ENCODE data around the gene APBB2.
A peak's percentile ranks its signal among the peaks of the same experiment; 100 is the strongest.

APBB2 gene

GRCh38 chr4:41256131-41256739 is 41.9 kb upstream of the APBB2 start:
- Histone ChIP-seq H3K4me3 (peak overlapping the region; percentile 92), H3K36me3 (ENCODE audit: insufficient read depth, low read length) (peaks cover 37% of the 10 kb centered on the region), H3K27ac (peak overlapping the region; percentile 89), H3K9ac (ENCODE audit: insufficient read length) (peak overlapping the region; percentile 88), H3K9me3 (ENCODE audit: low read depth, low read length) (no peaks in the 10 kb centered on the region)
- TF ChIP-seq FOXP2 (optimal IDR thresholded peaks at IDR 0.05; ENCODE audit: control extremely low read depth, extremely low read length, insufficient read depth) (no peak), POLR2AphosphoS5 (IDR thresholded peaks at IDR 0.05; ENCODE audit: borderline replicate concordance, low read depth, low read length) (no peak), EZH2 (IDR thresholded peaks at IDR 0.05) (no peak)
- DNase-seq (ENCODE audit: low read depth, low spot score) = peak; percentile 42

DNA sequence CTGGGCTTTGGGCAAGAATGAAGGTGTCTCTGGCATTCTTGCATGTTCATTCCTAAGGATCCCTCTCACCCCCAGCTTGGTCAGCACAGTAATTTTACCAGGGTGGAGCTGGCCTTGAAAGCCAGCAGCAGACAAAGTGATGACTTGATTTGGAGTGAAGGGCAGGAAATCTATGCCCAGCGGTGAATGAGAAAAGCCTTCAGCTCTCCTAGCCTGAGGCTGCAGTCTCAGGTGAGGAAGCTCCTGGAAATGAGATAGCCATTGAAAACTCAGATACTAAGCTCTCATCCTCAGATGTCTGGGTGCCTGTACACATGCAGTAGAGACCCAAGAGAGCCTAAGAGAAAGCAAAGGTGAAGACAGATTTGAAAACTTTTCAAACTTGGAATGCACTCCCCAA is 31.6 kb upstream of the APBB2 start:
- no peak for DNase-seq (ENCODE audit: low read depth, low spot score)
- Histone ChIP-seq H3K27ac (no peak overlapping the region), H3K9ac (ENCODE audit: insufficient read length) (no peak overlapping the region), H3K36me3 (ENCODE audit: insufficient read depth, low read length) (no peaks in the 10 kb centered on the region), H3K9me3 (ENCODE audit: low read depth, low read length) (no peaks in the 10 kb centered on the region), H3K4me3 (no peak overlapping the region)
- TF ChIP-seq FOXP2 (optimal IDR thresholded peaks at IDR 0.05; ENCODE audit: control extremely low read depth, extremely low read length, insufficient read depth) = no peak
- no peak for TF ChIP-seq POLR2AphosphoS5 (IDR thresholded peaks at IDR 0.05; ENCODE audit: borderline replicate concordance, low read depth, low read length)
- no peak for TF ChIP-seq EZH2 (IDR thresholded peaks at IDR 0.05)

DNA sequence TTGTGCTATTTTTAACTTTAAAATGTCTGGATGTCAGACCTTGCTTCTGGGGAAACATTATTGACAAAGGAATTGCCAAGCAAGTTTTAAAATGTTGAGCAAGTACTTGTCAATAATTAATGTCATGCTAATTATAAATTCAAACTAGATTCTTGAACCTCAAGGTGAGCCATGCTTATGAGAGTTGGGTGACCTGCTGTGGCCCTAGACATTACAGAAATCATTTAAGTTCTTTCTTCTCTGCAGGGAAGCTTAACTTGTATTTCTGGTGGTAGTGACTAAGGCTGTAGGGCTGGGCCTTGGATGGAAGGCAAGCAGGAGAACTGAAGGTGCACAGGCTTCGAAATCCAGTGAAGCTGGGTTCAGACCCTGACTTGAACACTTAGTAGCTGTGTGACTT is 27.6 kb upstream of the APBB2 start:
- no peaks in the 10 kb centered on the region for H3K36me3 ChIP-seq (ENCODE audit: insufficient read depth, low read length)
- no peak overlapping the region for H3K9ac ChIP-seq (ENCODE audit: insufficient read length)
- no peak overlapping the region for H3K4me3 ChIP-seq
- no peak for DNase-seq (ENCODE audit: low read depth, low spot score)
- TF ChIP-seq EZH2 (IDR thresholded peaks at IDR 0.05) = no peak
- TF ChIP-seq POLR2AphosphoS5 (IDR thresholded peaks at IDR 0.05; ENCODE audit: borderline replicate concordance, low read depth, low read length) = no peak
- TF ChIP-seq FOXP2 (optimal IDR thresholded peaks at IDR 0.05; ENCODE audit: control extremely low read depth, extremely low read length, insufficient read depth) = no peak
- H3K27ac ChIP-seq = no peak overlapping the region
- no peaks in the 10 kb centered on the region for H3K9me3 ChIP-seq (ENCODE audit: low read depth, low read length)

- Histone ChIP-seq H3K9ac (ENCODE audit: insufficient read length) (no peak overlapping the region), H3K27ac (no peak overlapping the region), H3K9me3 (ENCODE audit: low read depth, low read length) (no peaks in the 10 kb centered on the region), H3K4me3 (no peak overlapping the region), H3K36me3 (ENCODE audit: insufficient read depth, low read length) (no peaks in the 10 kb centered on the region)
- TF ChIP-seq FOXP2 (optimal IDR thresholded peaks at IDR 0.05; ENCODE audit: control extremely low read depth, extremely low read length, insufficient read depth) (no peak), EZH2 (IDR thresholded peaks at IDR 0.05) (no peak), POLR2AphosphoS5 (IDR thresholded peaks at IDR 0.05; ENCODE audit: borderline replicate concordance, low read depth, low read length) (no peak)
- no peak for DNase-seq (ENCODE audit: low read depth, low spot score)
Measured at GRCh38 chr4:41236508-41236907, 22.2 kb upstream of the APBB2 start.

GRCh38 chr4:41236032-41236431 is 21.7 kb upstream of the APBB2 start:
- no peak overlapping the region for H3K9ac ChIP-seq (ENCODE audit: insufficient read length)
- TF ChIP-seq FOXP2 (optimal IDR thresholded peaks at IDR 0.05; ENCODE audit: control extremely low read depth, extremely low read length, insufficient read depth) (no peak), EZH2 (IDR thresholded peaks at IDR 0.05) (no peak), POLR2AphosphoS5 (IDR thresholded peaks at IDR 0.05; ENCODE audit: borderline replicate concordance, low read depth, low read length) (no peak)
- no peaks in the 10 kb centered on the region for H3K9me3 ChIP-seq (ENCODE audit: low read depth, low read length)
- H3K27ac ChIP-seq = 0 out of 2 replicates have a peak overlapping the region, but pooled peaks have one; percentile 35
- no peak for DNase-seq (ENCODE audit: low read depth, low spot score)
- H3K36me3 ChIP-seq (ENCODE audit: insufficient read depth, low read length) = no peaks in the 10 kb centered on the region
- no peak overlapping the region for H3K4me3 ChIP-seq

DNA sequence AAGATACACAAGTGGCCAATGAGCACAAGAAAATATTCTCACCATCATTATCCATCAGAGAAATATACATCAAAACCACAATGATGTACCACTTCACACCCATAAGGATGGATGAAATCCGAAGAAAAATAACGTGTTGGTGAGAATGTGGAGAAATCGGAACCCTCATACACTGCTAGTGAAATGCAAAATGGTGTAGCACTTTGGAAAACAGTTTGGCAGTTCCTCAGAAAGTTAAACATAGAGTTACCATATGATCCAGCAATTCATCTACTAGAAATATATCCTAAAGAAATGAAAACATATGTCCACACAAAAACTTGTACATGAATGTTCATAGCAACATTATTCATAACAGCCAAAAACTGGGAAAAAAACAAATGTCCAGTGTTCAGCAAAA is 18.5 kb upstream of the APBB2 start:
- Histone ChIP-seq H3K36me3 (ENCODE audit: insufficient read depth, low read length) (no peaks in the 10 kb centered on the region), H3K27ac (no peak overlapping the region), H3K4me3 (no peak overlapping the region), H3K9me3 (ENCODE audit: low read depth, low read length) (no peaks in the 10 kb centered on the region), H3K9ac (ENCODE audit: insufficient read length) (no peak overlapping the region)
- DNase-seq (ENCODE audit: low read depth, low spot score) = no peak
- TF ChIP-seq EZH2 (IDR thresholded peaks at IDR 0.05) (no peak), FOXP2 (optimal IDR thresholded peaks at IDR 0.05; ENCODE audit: control extremely low read depth, extremely low read length, insufficient read depth) (no peak), POLR2AphosphoS5 (IDR thresholded peaks at IDR 0.05; ENCODE audit: borderline replicate concordance, low read depth, low read length) (no peak)

GRCh38 chr4:41232406-41232805 is 18.1 kb upstream of the APBB2 start:
- H3K36me3 ChIP-seq (ENCODE audit: insufficient read depth, low read length) = no peaks in the 10 kb centered on the region
- no peak overlapping the region for H3K9ac ChIP-seq (ENCODE audit: insufficient read length)
- TF ChIP-seq POLR2AphosphoS5 (IDR thresholded peaks at IDR 0.05; ENCODE audit: borderline replicate concordance, low read depth, low read length) (no peak), FOXP2 (optimal IDR thresholded peaks at IDR 0.05; ENCODE audit: control extremely low read depth, extremely low read length, insufficient read depth) (no peak), EZH2 (IDR thresholded peaks at IDR 0.05) (no peak)
- no peak for DNase-seq (ENCODE audit: low read depth, low spot score)
- H3K9me3 ChIP-seq (ENCODE audit: low read depth, low read length) = no peaks in the 10 kb centered on the region
- no peak overlapping the region for H3K4me3 ChIP-seq
- no peak overlapping the region for H3K27ac ChIP-seq

- Histone ChIP-seq H3K36me3 (ENCODE audit: insufficient read depth, low read length) (no peaks in the 10 kb centered on the region), H3K9me3 (ENCODE audit: low read depth, low read length) (no peaks in the 10 kb centered on the region), H3K27ac (no peak overlapping the region), H3K9ac (ENCODE audit: insufficient read length) (no peak overlapping the region), H3K4me3 (no peak overlapping the region)
- no peak for DNase-seq (ENCODE audit: low read depth, low spot score)
- no peak for TF ChIP-seq FOXP2 (optimal IDR thresholded peaks at IDR 0.05; ENCODE audit: control extremely low read depth, extremely low read length, insufficient read depth)
Measured at GRCh38 chr4:41227902-41228301, 13.6 kb upstream of the APBB2 start.
